ENCODE measurements around the gene LITAF. TPM values are rescaled to one million over a fixed set of nuclear protein-coding genes. Genes with fewer than 3 reads are reported as not detected.

LITAF gene
- polyA plus RNA-seq, 3 donors: 67.9 to 118 (median 69.0) TPM

DNA sequence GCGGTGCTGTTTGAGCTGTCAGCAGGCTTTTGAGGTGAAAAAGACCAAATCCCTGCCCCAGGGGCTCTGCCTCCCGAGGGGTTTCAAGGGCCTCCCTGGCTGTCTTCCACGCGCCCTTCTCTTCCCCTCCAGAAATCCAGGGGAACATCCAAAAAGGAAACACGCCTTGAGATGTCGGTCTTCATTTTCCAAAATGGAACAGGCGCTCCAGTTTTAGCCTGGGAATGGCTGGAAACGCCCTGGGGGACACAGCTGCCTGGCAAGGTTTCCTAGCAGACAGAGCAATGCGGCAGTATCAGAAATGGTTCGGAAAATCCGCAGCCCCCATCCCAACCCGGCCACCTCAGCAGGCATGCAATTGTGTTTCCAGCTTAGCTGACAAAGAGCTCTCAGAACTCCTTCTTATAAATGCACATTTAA lies 16.6 kb upstream of the LITAF start:
- DNase-seq: no peak
- no peaks in the 10 kb centered on the region for H3K36me3 ChIP-seq (replicated peaks in 1 of 2; ENCODE audit: control insufficient read depth in 1 of 2, insufficient read depth in 2 of 2, low read length in 2 of 2)
- WGBS (ENCODE audit: insufficient coverage): 87% methylated on average over 9 of the region's 12 CpGs
- no peak overlapping the region for H3K4me2 ChIP-seq (replicated peaks; ENCODE audit: extremely low read depth, low read length, poor library complexity, severe bottlenecking)
- H3K27me3 ChIP-seq (ENCODE audit: control insufficient read depth in 2 of 2, insufficient read depth in 2 of 2, low read length in 2 of 2): no peaks in the 10 kb centered on the region
- intact Hi-C loops (cut with micrococcal nuclease): no loop called here
- no peaks in the 10 kb centered on the region for H3K9me3 Mint-ChIP-seq
- H3K36me3 Mint-ChIP-seq: peaks cover 3 to 4% of the 10 kb centered on the region in 2 donors
- H3K9me3 ChIP-seq (replicated peaks in 1 of 2; ENCODE audit: control insufficient read depth in 1 of 2, insufficient read depth in 1 of 2, low read length in 2 of 2): no peaks in the 10 kb centered on the region
- H3K4me1 ChIP-seq (ENCODE audit: control insufficient read depth in 1 of 2, insufficient read depth in 2 of 2, low read length in 2 of 2): peaks cover 33 to 34% of the 10 kb centered on the region in 2 donors
- H3K27ac ChIP-seq (ENCODE audit: low read depth in 1 of 2, low read length in 2 of 2): no peak overlapping the region
- H3K79me2 ChIP-seq (ENCODE audit: insufficient read depth, low read length): no peaks in the 10 kb centered on the region
- no peak overlapping the region for H2AFZ ChIP-seq (ENCODE audit: insufficient read depth, low read depth, low read length, poor library complexity, severe bottlenecking)
- TF ChIP-seq, protein P1, sequence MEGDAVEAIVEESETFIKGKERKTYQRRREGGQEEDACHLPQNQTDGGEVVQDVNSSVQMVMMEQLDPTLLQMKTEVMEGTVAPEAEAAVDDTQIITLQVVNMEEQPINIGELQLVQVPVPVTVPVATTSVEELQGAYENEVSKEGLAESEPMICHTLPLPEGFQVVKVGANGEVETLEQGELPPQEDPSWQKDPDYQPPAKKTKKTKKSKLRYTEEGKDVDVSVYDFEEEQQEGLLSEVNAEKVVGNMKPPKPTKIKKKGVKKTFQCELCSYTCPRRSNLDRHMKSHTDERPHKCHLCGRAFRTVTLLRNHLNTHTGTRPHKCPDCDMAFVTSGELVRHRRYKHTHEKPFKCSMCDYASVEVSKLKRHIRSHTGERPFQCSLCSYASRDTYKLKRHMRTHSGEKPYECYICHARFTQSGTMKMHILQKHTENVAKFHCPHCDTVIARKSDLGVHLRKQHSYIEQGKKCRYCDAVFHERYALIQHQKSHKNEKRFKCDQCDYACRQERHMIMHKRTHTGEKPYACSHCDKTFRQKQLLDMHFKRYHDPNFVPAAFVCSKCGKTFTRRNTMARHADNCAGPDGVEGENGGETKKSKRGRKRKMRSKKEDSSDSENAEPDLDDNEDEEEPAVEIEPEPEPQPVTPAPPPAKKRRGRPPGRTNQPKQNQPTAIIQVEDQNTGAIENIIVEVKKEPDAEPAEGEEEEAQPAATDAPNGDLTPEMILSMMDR (IDR thresholded peaks at IDR 0.05): no peak
- H3K27ac Mint-ChIP-seq: no peak overlapping the region
- no peaks in the 10 kb centered on the region for H4K20me1 ChIP-seq (ENCODE audit: insufficient read depth, low read length)
- peaks cover 0 to 12% (median 11%) of the 10 kb centered on the region in 3 donors for H3K27me3 Mint-ChIP-seq (ENCODE audit: low read depth in 3 of 3)
- H3K4me3 ChIP-seq (replicated peaks in 1 of 3; ENCODE audit: low read depth in 2 of 3, low read length in 3 of 3): no peak overlapping the region
- no peak overlapping the region for H3K9ac ChIP-seq (ENCODE audit: insufficient read depth, low read length, poor library complexity, severe bottlenecking)
- H3K4me3 Mint-ChIP-seq: no peak overlapping the region
- peaks cover 33% of the 10 kb centered on the region for H3K4me1 Mint-ChIP-seq

DNA sequence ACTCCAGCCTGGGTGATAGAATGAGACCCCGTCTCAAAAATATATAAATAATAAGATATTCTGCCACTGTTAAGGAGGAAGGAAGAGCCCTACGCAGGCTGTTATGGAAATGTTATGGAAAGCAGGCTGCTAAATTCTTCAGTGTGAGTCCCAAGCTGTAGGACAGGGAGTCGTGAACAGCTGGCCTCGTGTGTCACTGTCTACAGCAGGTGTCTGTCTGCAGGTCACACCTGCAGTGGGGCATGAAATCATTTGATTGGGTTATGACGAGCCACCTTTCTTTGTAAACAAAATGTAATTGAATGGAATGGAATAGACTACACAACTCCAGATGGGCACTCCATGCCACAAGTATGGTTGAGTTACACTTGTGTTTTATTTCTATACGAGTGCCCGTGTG lies 15.6 kb upstream of the LITAF start:
- TF ChIP-seq, protein P1 (IDR thresholded peaks at IDR 0.05): no peak

More for the DNA sequence above, 15.6 kb upstream of the LITAF start:
- H3K9me3 Mint-ChIP-seq: no peaks in the 10 kb centered on the region
- H4K20me1 ChIP-seq (ENCODE audit: insufficient read depth, low read length): no peaks in the 10 kb centered on the region
- H3K36me3 ChIP-seq (replicated peaks in 1 of 2; ENCODE audit: control insufficient read depth in 1 of 2, insufficient read depth in 2 of 2, low read length in 2 of 2): no peaks in the 10 kb centered on the region
- H3K4me3 ChIP-seq (replicated peaks in 1 of 3; ENCODE audit: low read depth in 2 of 3, low read length in 3 of 3): no peak overlapping the region
- H3K27me3 Mint-ChIP-seq (ENCODE audit: low read depth in 3 of 3): peaks cover 0 to 13% (median 12%) of the 10 kb centered on the region in 3 donors
- H3K27ac Mint-ChIP-seq: peak overlapping the region in 1 of 7 donors; percentile 19
- no peaks in the 10 kb centered on the region for H3K79me2 ChIP-seq (ENCODE audit: insufficient read depth, low read length)
- H3K4me1 Mint-ChIP-seq: peaks cover 34% of the 10 kb centered on the region
- no peaks in the 10 kb centered on the region for H3K27me3 ChIP-seq (ENCODE audit: control insufficient read depth in 2 of 2, insufficient read depth in 2 of 2, low read length in 2 of 2)
- H3K27ac ChIP-seq (ENCODE audit: low read depth in 1 of 2, low read length in 2 of 2): no peak overlapping the region
- no peak overlapping the region for H2AFZ ChIP-seq (ENCODE audit: insufficient read depth, low read depth, low read length, poor library complexity, severe bottlenecking)
- no peak overlapping the region for H3K4me2 ChIP-seq (replicated peaks; ENCODE audit: extremely low read depth, low read length, poor library complexity, severe bottlenecking)
- H3K4me1 ChIP-seq (ENCODE audit: control insufficient read depth in 1 of 2, insufficient read depth in 2 of 2, low read length in 2 of 2): peaks cover 38 to 40% of the 10 kb centered on the region in 2 donors
- no peak overlapping the region for H3K4me3 Mint-ChIP-seq
- intact Hi-C loops (cut with micrococcal nuclease): no loop called here
- DNase-seq: no peak
- WGBS (ENCODE audit: insufficient coverage): 80% methylated on average over 2 of the region's 7 CpGs
- H3K36me3 Mint-ChIP-seq: peaks cover 0 to 4% of the 10 kb centered on the region in 2 donors
- no peak overlapping the region for H3K9ac ChIP-seq (ENCODE audit: insufficient read depth, low read length, poor library complexity, severe bottlenecking)
- no peaks in the 10 kb centered on the region for H3K9me3 ChIP-seq (replicated peaks in 1 of 2; ENCODE audit: control insufficient read depth in 1 of 2, insufficient read depth in 1 of 2, low read length in 2 of 2)

Measured in CD14-positive monocyte (primary cell).